Measurements from ENCODE around the gene UBXN7.
"Not testable (repeated sequence)": the region's sequence is repeated elsewhere in the genome, so short reads cannot be mapped to it uniquely, and the experiment has no call there.

Gene UBXN7, protein sequence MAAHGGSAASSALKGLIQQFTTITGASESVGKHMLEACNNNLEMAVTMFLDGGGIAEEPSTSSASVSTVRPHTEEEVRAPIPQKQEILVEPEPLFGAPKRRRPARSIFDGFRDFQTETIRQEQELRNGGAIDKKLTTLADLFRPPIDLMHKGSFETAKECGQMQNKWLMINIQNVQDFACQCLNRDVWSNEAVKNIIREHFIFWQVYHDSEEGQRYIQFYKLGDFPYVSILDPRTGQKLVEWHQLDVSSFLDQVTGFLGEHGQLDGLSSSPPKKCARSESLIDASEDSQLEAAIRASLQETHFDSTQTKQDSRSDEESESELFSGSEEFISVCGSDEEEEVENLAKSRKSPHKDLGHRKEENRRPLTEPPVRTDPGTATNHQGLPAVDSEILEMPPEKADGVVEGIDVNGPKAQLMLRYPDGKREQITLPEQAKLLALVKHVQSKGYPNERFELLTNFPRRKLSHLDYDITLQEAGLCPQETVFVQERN

DNA sequence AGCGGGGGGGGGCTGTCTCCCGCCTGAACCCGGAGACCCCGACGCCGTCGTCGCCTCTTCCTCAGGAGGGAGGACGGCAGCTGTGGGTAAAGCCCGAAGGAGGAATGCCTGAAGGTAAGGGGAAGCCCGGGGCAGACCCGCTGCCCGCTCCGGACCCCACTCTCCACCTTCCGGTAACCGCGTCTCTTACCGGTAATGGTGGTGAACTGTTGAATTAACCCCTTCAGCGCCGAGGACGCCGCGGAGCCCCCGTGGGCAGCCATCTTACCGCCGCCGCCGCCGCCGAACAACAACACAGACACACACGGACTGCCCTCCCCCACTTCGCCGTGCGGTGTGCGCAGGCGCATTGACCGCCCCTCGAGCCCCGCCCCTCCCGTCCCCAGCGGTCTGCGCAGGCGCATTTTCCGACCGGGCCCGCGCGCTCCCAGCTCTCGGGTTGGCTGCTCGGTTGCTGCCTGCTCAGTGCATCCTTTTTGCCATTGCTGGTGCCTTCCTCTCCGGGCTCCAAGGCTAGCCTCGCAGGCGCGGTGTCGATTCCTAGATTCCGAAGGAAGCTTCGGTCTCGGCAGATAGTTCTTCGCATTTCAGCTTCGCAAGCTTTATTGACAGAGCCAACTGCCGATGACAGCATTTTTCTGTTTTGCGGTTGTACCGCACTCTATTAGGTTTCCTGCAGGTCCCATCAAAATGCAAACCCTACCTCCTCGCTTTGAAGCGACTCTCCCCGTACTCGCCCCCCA, at the start of gene UBXN7:
Gene UBXN7 (minus strand): TSS at position 291 of the 743 bp plus-strand sequence. CDS start 28 bp downstream, at position 263.
- peak; percentile 94 for DNase-seq (ENCODE audit: low read depth)

DNA sequence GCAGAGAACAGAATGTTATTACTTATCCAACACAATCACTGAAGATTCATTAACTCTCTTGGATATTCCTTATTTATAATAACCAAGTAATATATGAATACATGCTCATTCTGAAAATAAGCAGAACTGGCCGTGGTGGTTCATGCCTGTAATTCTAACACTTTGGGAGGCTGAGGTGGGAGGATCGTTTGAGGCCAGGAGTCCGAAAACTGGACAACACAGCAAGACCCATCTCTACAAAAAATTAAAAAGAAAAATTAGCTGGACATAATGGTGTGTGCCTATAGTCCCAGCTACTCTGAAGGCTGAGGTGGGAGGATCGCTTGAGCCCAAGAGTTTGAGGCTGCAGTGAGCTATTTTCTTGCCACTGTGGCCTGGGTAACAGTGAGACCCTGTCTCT, 45.5 kb upstream of the UBXN7 start:
- no peak for DNase-seq (ENCODE audit: low read depth)

DNA sequence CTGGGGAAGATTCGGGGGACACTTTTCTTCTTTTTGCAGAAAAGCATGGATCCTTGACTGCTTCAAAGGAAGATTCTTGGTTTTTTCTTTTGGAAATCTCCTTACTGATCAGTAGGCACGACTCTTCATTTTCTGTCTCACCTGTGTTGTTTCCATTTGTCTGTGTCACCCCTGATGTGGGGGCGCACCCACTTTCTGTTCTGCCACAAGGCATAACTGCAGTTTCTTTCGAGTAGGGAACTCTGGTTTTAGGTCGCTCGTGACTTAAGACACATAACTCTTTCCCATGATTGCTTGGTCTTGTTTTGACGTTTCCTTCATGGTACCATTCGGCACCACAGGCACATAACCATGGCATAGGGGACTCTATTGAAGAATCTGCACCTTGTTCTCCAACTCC, 40.1 kb upstream of the UBXN7 start:
- no peak for DNase-seq (ENCODE audit: low read depth)

DNA sequence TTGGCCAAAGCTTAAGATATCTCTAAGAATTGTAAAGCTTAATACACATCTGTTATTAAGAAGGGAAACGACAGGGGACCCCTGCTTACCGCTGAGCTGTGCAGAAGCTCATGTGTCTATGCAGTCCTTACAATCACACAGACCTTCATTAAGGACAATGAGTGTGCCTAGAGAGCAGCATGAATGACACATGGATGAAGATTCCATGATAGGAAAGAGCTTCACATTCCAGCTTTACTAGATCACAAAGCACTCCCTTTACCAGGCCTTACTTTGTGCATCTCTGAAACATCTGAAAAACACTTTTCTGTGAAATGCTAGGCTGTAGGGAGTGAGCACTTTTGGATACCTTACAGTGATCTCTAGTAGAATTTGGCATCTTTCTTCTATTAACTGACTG, 39.3 kb upstream of the UBXN7 start:
- DNase-seq (ENCODE audit: low read depth) = no peak

DNA sequence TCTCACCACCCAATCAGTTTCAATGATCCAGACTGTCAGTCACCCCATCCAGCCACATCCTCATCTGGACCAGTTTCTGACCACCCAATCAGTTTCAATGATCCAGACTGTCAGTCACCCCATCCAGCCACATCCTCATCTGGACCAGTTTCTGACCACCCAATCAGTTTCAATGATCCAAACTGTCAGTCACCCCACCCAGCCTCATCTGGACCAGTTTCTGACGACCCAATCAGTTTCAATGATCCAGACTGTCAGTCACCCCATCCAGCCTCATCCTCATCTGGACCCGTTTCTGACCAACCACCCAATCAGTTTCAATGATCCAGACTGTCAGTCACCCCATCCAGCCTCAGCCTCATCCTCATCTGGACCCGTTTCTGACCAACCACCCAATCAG, 38.0 kb upstream of the UBXN7 start:
- not testable (repeated sequence) for DNase-seq (ENCODE audit: low read depth)

DNA sequence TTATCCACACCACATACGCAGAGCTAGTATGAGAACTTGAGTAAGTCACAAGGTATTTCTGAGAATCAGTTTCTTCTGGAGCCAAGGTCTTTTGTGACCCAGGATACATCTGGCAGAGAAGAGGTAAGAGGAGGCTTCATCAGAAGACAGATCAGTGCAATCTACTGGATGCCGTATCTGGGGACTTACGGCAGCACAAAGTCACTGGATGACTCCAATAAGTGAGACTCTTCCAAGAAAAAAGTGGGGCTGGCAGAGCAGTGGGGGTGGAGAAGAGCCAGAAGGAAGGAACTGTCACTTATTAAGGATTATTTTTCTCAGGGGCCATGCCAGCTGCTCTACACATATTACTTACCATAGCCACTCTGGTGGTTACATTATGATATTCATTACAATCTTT, 31.6 kb upstream of the UBXN7 start:
- no peak for DNase-seq (ENCODE audit: low read depth)

DNA sequence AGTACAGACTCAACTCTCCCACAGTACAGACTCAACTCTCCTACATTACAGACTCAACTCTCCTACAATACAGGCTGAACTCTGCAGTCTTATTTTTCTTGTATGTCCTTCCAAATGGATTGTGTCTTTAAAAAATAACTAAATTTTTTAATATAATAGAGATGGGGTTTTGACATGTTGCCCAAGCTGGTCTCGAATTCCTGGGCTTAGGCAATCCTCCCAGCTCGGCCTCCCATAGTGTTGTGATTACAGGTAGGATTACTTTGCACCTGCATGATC, 31.2 kb upstream of the UBXN7 start:
- DNase-seq (ENCODE audit: low read depth) = no peak

DNA sequence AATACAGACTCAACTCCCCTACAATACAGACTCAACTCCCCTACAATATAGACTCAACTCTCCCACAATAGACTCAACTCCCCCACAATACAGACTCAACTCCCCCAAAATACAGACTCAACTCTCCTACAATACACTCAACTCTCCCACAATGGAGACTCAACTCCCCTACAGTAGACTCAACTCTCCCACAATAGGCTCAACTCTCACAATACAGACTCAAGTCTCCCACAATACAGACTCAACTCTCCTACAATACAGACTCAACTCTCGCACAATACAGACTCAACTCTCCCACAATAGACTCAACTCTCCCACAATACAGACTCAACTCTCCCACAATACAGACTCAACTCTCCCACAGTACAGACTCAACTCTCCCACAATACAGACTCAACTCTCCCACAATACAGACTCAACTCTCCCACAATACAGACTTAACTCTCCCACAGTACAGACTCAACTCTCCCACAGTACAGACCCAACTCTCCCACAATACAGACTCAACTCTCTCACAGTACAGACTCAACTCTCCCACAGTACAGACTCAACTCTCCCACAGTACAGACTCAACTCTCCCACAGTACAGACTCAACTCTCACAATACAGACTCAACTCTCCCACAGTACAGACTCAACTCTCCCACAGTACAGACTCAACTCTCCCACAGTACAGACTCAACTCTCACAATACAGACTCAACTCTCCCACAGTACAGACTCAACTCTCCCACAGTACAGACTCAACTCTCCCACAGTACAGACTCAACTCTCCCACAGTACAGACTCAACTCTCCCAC, 30.7 kb upstream of the UBXN7 start:
- not testable (repeated sequence) for DNase-seq (ENCODE audit: low read depth)

DNA sequence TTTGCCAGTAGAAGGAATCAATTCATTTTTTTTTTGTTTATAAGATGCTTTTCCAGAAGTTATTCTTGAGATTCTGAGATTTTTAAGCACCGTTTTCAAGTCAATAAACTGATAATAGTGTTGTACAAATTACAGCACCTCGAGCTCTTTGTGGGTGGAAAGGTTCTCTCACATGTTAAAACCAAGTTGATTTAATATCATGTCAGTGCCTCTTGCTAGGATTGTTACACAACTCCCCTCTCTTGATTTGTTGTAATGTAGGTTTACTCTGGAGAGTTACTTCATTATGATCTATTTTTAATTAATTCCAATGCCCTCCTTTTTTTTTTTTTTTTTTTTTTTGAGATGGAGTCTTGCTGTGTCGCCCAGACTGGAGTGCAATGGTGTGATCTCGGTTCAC, 25.8 kb upstream of the UBXN7 start:
- no peak for DNase-seq (ENCODE audit: low read depth)

DNA sequence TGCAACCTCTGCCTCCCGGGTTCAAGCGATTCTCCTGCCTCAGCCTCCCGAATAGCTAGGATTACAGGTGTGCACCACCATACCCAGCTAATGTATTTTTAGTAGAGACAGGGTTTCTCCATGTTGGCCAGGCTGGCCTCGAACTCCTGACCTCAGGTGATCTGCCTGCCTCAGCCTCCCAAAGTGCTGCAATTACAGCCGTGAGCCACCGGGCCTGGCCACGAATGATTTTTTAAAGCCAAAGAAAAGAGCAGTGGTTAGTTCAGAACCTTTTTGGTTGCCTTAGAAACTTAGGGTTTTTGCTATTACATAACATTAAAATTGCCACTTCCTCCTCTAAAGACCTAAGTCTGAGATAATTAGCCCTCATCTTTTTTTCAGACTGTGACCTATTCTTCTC, 25.2 kb upstream of the UBXN7 start:
- not testable (repeated sequence) for DNase-seq (ENCODE audit: low read depth)

DNA sequence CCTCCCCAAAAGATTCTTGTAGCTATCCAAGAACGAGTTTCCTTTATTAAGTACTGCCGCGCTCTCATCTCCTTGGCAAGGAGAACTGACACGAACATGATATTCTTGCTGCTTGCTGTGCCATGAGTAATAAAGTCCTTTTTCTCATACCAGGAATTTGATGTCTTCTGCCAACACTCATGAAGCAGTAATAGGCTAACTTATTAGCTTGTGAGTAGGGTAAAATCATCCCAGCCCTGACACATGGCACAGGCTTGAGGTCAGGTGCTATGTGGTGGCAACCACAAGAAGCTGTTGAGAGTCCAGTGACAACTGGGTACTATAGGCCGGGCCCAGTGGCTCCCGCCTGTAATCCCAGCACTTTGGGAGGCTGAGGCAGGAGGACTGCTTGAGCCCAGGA, 22.7 kb upstream of the UBXN7 start:
- no peak for DNase-seq (ENCODE audit: low read depth)

DNA sequence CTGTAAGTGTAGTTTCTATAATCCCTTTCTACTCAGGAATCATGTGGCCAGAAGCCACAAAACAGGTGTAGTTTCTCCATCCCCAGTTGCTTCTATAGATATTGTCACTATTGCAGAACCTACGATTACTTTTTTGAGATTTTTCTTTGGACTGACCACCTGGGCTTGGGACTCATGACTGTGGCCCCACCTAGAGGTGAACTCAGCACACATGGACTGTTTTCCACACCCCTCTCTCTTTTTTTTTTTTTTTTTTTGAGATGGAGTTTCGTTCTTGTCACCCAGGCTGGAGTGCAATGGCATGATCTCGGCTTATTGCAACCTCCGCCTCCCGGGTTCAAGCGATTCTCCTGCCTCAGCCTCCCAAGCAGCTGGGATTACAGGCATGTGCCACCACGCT, 13.2 kb upstream of the UBXN7 start:
- not testable (repeated sequence) for DNase-seq (ENCODE audit: low read depth)

DNA sequence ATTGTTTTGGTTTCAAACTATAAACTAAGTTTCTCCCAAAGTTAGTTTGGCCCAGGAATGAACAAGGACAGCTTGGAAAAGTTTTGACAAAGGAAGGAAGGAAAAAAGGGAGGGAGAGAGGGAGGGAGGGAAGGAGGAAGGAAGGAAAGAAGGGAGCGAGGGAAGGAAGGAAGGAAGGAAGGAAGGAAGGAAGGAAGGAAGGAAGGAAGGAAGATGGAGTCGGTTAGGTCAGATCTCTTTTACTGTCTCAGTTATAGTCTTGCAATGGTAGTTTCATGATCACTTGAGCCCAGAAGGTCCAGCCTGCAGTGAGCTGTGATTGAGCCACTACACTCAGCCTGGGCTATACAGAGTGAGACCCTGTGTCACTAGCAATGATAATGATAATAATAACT, 12.3 kb upstream of the UBXN7 start:
- no peak for DNase-seq (ENCODE audit: low read depth)

DNA sequence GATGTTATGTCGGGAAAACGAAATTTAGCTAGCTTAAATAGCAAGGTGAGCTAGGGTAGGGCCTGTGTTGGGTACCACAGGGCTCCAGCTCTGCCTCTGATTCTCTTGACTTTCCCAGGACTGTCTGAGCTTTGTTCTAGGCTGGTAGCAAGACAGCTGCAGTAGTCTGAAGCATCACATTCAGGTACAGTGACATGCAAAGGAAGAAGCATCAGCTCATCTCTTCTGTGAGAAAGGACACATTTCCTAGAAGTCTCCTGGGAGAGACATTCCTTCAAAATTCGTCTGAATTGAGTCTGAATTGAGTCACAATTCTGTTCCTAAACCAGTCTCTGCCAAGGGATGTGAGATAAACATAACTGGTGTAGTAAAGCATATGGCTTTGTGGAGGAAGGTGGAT, 8.5 kb upstream of the UBXN7 start:
- DNase-seq (ENCODE audit: low read depth) = no peak

DNA sequence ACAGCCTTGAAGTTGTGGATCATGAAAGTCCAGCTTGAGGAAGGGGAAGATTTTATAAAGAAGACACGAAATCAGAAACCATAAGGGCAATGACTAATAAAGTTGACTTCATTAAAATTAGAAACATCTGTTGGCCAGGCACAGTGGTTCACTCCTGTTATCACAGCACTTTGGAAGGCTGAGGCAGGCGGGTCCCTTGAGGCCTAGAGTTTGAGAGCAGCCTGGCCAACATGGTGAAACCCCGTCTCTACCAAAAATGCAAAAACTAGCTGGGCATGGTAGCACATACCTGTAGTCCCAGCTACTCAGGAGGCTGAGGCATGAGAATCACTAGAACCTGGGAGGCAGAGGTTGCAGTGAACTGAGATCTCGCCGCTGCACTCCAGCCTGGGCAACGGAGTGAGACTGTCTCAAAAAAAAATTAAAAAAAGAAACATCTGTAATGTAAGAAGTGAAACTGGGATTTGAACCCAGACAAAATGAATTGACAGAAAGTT, 7.9 kb upstream of the UBXN7 start:
- no peak for DNase-seq (ENCODE audit: low read depth)

DNA sequence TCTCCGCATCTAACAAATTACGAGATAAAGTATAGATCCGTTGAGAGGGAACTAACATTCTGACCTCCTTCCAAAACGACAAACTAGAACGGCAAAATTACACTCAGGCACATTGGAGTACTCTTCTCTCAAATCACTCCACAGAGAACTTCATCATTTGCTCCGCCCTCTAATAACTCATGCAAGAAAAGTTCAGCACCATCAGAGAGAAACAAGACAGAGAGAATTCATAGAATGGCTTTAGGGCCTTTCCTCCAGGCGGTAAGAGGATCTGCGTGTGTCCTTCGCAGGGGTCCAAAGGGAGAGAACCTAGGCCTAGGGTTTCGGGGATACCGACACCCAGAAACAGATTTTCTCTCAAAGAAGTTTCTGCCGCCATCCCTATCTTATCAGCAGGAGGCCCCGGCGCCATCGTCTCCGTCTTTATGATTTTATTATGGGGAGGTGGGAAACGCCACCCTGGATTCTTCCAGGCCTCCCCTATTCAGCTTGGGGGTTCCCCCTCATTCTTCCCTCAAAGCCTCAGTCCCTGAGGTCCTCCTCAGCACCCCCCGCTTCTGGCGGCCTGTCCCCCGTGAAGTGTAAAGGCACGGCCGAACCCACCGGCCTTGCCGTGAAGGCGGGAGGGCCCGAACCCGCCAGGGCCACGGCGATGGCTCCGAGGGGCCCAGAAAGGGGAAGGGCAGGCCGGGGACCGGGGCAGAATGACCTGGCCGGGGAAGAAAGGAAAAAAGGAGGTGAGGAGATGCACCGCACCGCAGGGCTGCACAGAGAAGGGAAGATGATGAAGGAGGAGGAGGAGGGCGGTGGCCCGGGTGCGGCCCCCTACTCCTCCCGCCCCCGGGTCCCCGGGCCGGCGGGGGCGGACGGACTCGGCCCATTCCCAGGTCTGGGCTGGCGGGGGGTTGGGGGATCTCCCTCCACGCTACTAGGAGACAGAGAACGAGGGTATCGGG, 768 bp downstream of the UBXN7 start:
- DNase-seq (ENCODE audit: low read depth) = peak; percentile 1

DNA sequence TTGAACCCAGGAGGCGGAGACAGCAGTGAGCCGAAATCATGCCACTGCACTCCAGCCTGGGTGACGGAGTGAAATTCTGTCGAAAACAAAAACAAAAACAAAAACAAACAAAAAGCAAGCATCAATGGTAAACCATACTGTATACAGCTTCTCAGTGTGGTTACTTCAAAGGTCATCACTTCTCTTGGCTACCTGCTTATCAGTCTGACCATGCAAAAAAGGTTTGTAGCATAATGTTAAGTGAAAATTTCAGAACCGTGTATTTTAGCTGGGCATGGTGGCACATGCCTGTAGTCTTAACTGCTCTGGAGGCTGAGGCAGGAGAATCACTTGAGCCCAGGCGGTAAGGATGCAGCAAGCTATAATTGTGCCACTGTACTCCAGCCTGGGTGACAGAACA, 4.2 kb downstream of the UBXN7 start:
- DNase-seq (ENCODE audit: low read depth) = no peak

DNA sequence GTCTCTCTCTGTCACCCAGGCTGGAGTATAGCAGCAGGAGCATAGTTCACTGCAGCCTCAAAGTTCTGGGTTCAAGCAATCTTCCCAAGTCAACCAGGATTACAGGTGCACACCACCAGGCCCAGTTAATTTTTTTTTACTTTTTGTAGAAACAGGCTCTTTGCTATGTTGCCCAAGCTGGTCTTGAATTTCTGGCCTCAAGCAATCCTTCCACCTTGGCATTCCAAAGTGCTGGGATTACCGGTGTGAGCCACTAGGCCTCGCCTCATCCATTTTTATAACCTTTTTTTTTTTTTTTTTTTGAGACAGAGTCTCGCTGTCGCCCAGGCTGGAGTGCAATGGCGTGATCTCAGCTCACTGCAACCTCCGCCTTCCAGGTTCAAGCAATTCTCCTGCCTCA, 7.8 kb downstream of the UBXN7 start:
- DNase-seq (ENCODE audit: low read depth) = not testable (repeated sequence)

DNA sequence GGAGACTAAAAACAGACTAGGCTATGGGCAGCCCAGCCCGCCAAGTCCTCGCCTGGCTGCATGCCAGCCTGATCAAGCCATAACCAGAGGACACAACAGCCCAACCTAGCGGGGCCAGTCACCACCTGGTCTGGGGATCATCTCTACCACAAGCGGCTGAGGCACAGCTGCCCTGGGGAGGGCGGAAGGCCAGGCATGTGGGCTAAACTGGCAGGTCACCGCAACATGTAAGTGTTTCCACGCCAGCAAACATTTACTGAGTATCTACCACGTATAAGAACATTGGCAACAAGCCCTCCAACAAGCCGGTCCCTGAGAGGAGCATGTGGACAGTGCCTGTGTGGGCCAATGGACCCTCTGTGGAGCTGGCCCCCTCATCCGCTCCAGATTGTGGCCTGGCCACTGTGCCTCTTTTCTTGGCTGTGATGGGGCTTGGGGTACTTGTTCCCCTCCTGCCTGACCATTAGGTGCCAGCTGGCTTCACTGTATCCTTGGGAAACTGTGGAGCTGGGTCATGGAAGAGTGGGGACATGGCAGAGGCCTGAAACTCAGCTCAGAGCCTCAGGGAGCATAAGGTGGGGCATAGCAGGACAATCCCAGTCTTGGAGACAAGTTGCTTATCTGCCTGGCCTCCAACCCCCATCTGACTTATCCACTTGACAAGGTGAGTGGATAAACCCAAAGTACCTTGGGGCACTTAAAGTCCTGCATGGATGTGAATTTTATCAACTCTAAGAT, 9.0 kb downstream of the UBXN7 start:
- DNase-seq (ENCODE audit: low read depth) = no peak

DNA sequence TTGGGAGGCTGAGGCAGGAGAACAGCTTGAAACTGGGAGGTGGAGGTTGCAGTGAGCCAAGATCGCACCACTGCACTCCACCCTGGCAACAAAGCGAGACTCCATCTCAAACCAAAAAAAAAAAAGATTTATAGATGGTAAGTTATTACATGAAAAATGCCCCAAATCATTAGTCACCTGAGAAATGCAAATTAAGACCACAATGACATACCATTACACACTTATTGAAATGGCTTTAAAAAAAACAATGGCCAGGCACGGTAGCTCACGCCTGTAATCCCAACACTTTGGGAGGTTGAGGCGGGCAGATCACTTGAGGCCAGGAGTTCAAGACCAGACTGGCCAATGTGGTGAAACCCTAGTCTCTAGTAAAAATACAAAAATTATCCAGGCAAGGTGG, 10.6 kb downstream of the UBXN7 start:
- DNase-seq (ENCODE audit: low read depth) = not testable (repeated sequence)

DNA sequence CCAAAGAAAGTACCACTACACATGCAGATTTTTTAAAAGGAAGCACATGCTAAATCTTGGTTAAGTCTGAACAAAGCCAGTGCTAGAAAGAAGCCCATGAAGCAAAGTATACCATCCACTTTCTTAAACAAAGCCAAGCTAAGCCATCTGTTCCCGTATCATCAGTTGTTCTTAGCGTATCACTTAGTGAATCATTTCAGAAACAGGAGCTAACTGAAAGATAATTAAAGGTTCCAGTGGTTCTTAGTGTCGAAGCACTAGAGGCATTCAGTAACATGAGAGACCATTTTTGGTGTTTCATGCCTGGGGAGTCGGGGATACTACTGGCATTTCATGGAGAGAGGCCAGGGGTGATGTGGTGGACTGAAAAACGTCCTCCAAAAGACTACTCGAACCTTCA, 12.8 kb downstream of the UBXN7 start:
- DNase-seq (ENCODE audit: low read depth) = no peak
